ENCODE data around the gene FIG4. TPM values are rescaled to one million over a fixed set of nuclear protein-coding genes. Genes with fewer than 3 reads are reported as not detected.

FIG4 gene
- total RNA-seq, 1 experiment from 2014 or later: 7.3 TPM

GRCh38 chr6:109669811-109670210 is 21.3 kb upstream of the FIG4 start:
- H3K27ac Mint-ChIP-seq (ENCODE audit: unreplicated experiment): no peak overlapping the region
- TF ChIP-seq, protein P1, sequence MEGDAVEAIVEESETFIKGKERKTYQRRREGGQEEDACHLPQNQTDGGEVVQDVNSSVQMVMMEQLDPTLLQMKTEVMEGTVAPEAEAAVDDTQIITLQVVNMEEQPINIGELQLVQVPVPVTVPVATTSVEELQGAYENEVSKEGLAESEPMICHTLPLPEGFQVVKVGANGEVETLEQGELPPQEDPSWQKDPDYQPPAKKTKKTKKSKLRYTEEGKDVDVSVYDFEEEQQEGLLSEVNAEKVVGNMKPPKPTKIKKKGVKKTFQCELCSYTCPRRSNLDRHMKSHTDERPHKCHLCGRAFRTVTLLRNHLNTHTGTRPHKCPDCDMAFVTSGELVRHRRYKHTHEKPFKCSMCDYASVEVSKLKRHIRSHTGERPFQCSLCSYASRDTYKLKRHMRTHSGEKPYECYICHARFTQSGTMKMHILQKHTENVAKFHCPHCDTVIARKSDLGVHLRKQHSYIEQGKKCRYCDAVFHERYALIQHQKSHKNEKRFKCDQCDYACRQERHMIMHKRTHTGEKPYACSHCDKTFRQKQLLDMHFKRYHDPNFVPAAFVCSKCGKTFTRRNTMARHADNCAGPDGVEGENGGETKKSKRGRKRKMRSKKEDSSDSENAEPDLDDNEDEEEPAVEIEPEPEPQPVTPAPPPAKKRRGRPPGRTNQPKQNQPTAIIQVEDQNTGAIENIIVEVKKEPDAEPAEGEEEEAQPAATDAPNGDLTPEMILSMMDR (IDR thresholded peaks at IDR 0.05; ENCODE audit: insufficient read depth in 1 of 2, low read depth in 1 of 2, low read length in 1 of 2, severe bottlenecking in 1 of 2, unreplicated experiment in 1 of 2): no peak

GRCh38 chr6:109671733-109672132 is 19.4 kb upstream of the FIG4 start:
- BruUV-seq (replicated peaks): no TSS peak
- H3K4me3 Mint-ChIP-seq (ENCODE audit: unreplicated experiment): no peak overlapping the region
- no peaks in the 10 kb centered on the region for H3K36me3 Mint-ChIP-seq (ENCODE audit: insufficient read depth, unreplicated experiment)
- CTCF ChIA-PET: interaction anchor here (1.0 kb wide), 1 partner anchor 368 kb away, joined by 3 read pairs; no protein-coding TSS in a partner anchor
- Histone ChIP-seq H3K27me3 (replicated peaks; ENCODE audit: control insufficient read depth, insufficient read depth, low read length) (no peaks in the 10 kb centered on the region), H3K9me3 (no peaks in the 10 kb centered on the region), H3K4me1 (peaks cover 9% of the 10 kb centered on the region; the same call in 1 of the 2 replicates), H3K4me3 (ENCODE audit: low read depth, low read length) (no peak overlapping the region), H3K36me3 (ENCODE audit: control insufficient read depth, insufficient read depth, low read length) (no peaks in the 10 kb centered on the region)
- DNase-seq: no peak
- peaks cover 14% of the 10 kb centered on the region for H3K4me1 Mint-ChIP-seq (ENCODE audit: low read depth, unreplicated experiment)
- H3K27ac Mint-ChIP-seq (ENCODE audit: unreplicated experiment): no peak overlapping the region
- H3K27me3 Mint-ChIP-seq (ENCODE audit: insufficient read depth, unreplicated experiment): no peaks in the 10 kb centered on the region
- TF ChIP-seq, protein P1 (IDR thresholded peaks at IDR 0.05; ENCODE audit: insufficient read depth in 1 of 2, low read depth in 1 of 2, low read length in 1 of 2, severe bottlenecking in 1 of 2, unreplicated experiment in 1 of 2): no peak
- intact Hi-C loops (cut with micrococcal nuclease; ENCODE audit: unreplicated experiment): loop anchor here (1.0 kb wide), 1 partner anchor 19 kb away; no protein-coding TSS in a partner anchor
- H3K9me3 Mint-ChIP-seq (ENCODE audit: unreplicated experiment): no peaks in the 10 kb centered on the region
- POLR2A ChIA-PET: no interaction called here

More at GRCh38 chr6:109669811-109670210, 21.3 kb upstream of the FIG4 start:
- ChIA-PET CTCF (no interaction called here), POLR2A (no interaction called here)
- no peaks in the 10 kb centered on the region for H3K36me3 ChIP-seq (ENCODE audit: control insufficient read depth, insufficient read depth, low read length)
- H3K4me1 ChIP-seq: peaks cover 9% of the 10 kb centered on the region; the same call in 1 of the 2 replicates
- no peaks in the 10 kb centered on the region for H3K9me3 Mint-ChIP-seq (ENCODE audit: unreplicated experiment)
- H3K27me3 ChIP-seq (replicated peaks; ENCODE audit: control insufficient read depth, insufficient read depth, low read length): no peaks in the 10 kb centered on the region
- no peak overlapping the region for H3K4me3 ChIP-seq (ENCODE audit: low read depth, low read length)
- no peaks in the 10 kb centered on the region for H3K9me3 ChIP-seq
- H3K4me1 Mint-ChIP-seq (ENCODE audit: low read depth, unreplicated experiment): peaks cover 14% of the 10 kb centered on the region
- BruUV-seq (replicated peaks): no TSS peak
- H3K4me3 Mint-ChIP-seq (ENCODE audit: unreplicated experiment): no peak overlapping the region
- no peaks in the 10 kb centered on the region for H3K27me3 Mint-ChIP-seq (ENCODE audit: insufficient read depth, unreplicated experiment)
- H3K36me3 Mint-ChIP-seq (ENCODE audit: insufficient read depth, unreplicated experiment): no peaks in the 10 kb centered on the region
- DNase-seq: no peak
- intact Hi-C loops (cut with micrococcal nuclease; ENCODE audit: unreplicated experiment): no loop called here

DNA sequence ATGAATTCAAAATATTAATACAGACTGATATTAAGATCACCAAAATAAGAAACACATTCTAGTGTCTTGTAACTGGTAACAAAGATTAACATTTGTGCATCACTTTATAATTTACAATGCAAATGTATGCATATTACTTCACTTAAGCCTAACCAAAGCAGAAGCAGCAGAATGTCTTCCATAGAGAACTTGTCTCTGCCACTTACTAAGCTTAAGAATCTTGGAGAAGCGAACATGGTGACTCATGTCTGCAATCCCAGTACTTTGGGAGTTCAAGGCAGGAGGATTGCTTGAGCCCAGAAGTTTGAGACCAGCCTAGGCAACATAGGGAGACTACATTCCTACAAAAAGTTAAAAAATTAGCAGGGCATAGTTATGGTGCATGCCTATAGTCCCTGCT is 18.9 kb upstream of the FIG4 start:
- no peaks in the 10 kb centered on the region for H3K36me3 ChIP-seq (ENCODE audit: control insufficient read depth, insufficient read depth, low read length)
- H3K4me1 ChIP-seq: peaks cover 9% of the 10 kb centered on the region; the same call in 1 of the 2 replicates
- no peak overlapping the region for H3K4me3 ChIP-seq (ENCODE audit: low read depth, low read length)
- H3K9me3 Mint-ChIP-seq (ENCODE audit: unreplicated experiment): no peaks in the 10 kb centered on the region
- CTCF ChIA-PET: interaction anchor here (1.0 kb wide), 1 partner anchor 368 kb away, joined by 3 read pairs; no protein-coding TSS in a partner anchor
- no peak for DNase-seq
- H3K27ac Mint-ChIP-seq (ENCODE audit: unreplicated experiment): no peak overlapping the region
- H3K27me3 Mint-ChIP-seq (ENCODE audit: insufficient read depth, unreplicated experiment): no peaks in the 10 kb centered on the region
- H3K4me3 Mint-ChIP-seq (ENCODE audit: unreplicated experiment): no peak overlapping the region
- POLR2A ChIA-PET: no interaction called here
- no peaks in the 10 kb centered on the region for H3K9me3 ChIP-seq
- peaks cover 14% of the 10 kb centered on the region for H3K4me1 Mint-ChIP-seq (ENCODE audit: low read depth, unreplicated experiment)
- intact Hi-C loops (cut with micrococcal nuclease; ENCODE audit: unreplicated experiment): no loop called here
- no peaks in the 10 kb centered on the region for H3K27me3 ChIP-seq (replicated peaks; ENCODE audit: control insufficient read depth, insufficient read depth, low read length)
- no peaks in the 10 kb centered on the region for H3K36me3 Mint-ChIP-seq (ENCODE audit: insufficient read depth, unreplicated experiment)
- BruUV-seq (replicated peaks): no TSS peak
- TF ChIP-seq, protein P1 (IDR thresholded peaks at IDR 0.05; ENCODE audit: insufficient read depth in 1 of 2, low read depth in 1 of 2, low read length in 1 of 2, severe bottlenecking in 1 of 2, unreplicated experiment in 1 of 2): no peak

Measured in Caco-2 (cell line).